ENCODE results near the gene SMYD3. TPM values are rescaled to one million over a fixed set of nuclear protein-coding genes. Genes with fewer than 3 reads are reported as not detected.

The SMYD3 gene
- total RNA-seq, 1 experiment from 2014 or later, result 29.6 TPM

DNA sequence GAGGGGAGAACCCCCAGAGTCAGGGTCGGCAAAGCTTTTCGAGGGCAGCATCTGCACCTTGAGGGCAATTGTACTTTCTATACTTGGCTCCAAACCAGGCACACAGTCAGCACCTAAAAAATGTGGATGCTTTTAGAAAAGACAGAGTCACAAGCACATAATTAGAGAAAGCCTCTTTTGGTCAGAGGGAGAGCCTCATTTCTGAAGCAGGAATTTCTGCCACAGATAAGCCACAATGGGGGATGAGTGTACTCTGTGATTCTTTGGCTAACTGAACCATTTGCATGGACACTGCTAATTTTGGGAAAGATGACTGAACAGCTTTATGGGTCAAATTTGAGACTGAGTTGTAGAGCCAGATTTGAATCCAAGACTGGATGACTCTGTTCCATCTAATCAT, 716.6 kb downstream of the SMYD3 start:
- Histone ChIP-seq H3K4me2 (no peak overlapping the region), H4K20me1 (ENCODE audit: insufficient read depth) (no peaks in the 10 kb centered on the region), H3K4me3 (no peak overlapping the region), H3K27me3 (ENCODE audit: insufficient read depth, low read depth) (no peaks in the 10 kb centered on the region), H3K27ac (no peak overlapping the region), H3K9me3 (ENCODE audit: insufficient read depth, low read depth) (no peaks in the 10 kb centered on the region), H3K36me3 (ENCODE audit: low read depth) (no peaks in the 10 kb centered on the region), H3F3A (ENCODE audit: insufficient read depth, low read depth) (no peaks in the 10 kb centered on the region), H3K9me2 (ENCODE audit: insufficient read depth) (no peaks in the 10 kb centered on the region), H3K79me2 (ENCODE audit: low read depth) (no peaks in the 10 kb centered on the region), H3K4me1 (replicated peaks; ENCODE audit: insufficient read depth) (no peaks in the 10 kb centered on the region), H2AFZ (no peak overlapping the region)
- DNase-seq, result no peak
- CTCF ChIA-PET, result no interaction called here
- intact Hi-C loops (cut with micrococcal nuclease; ENCODE audit: unreplicated experiment), result no loop called here
- no TSS peak for BruUV-seq (replicated peaks)
- POLR2A ChIA-PET (ENCODE audit: unreplicated experiment), result no interaction called here
- TF ChIP-seq CTCF (conservative IDR thresholded peaks at IDR 0.05) (no peak), EZH2 (IDR thresholded peaks at IDR 0.05; ENCODE audit: low read depth) (no peak)

DNA sequence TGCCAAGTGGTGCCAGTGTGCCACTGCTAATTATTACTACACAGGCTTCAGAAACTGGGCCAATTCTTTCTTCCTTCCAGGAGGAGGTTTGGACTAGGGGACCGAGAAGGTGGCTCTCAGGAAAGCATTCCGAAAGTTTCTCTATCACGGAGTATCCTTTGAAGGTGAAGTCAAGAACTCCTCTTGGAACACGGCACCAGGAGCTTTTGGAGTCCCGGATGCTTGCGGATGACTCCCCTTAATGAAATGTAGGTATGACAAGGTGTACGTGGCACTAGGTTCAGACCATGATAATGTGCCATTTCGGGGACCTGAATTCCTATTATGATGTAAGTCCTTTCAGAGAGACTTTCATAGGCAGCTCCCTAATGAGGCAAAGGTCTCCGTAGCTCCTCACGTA, 718.2 kb downstream of the SMYD3 start:
- no TSS peak for BruUV-seq (replicated peaks)
- ChIA-PET POLR2A (ENCODE audit: unreplicated experiment) (no interaction called here), CTCF (no interaction called here)
- intact Hi-C loops (cut with micrococcal nuclease; ENCODE audit: unreplicated experiment), result no loop called here
- Histone ChIP-seq H3K27me3 (ENCODE audit: insufficient read depth, low read depth) (no peaks in the 10 kb centered on the region), H3K36me3 (ENCODE audit: low read depth) (no peaks in the 10 kb centered on the region), H3K9me2 (ENCODE audit: insufficient read depth) (no peaks in the 10 kb centered on the region), H3K4me3 (no peak overlapping the region), H3K4me1 (replicated peaks; ENCODE audit: insufficient read depth) (no peaks in the 10 kb centered on the region), H3K9me3 (ENCODE audit: insufficient read depth, low read depth) (no peaks in the 10 kb centered on the region), H2AFZ (no peak overlapping the region), H3F3A (ENCODE audit: insufficient read depth, low read depth) (no peaks in the 10 kb centered on the region), H3K79me2 (ENCODE audit: low read depth) (no peaks in the 10 kb centered on the region), H4K20me1 (ENCODE audit: insufficient read depth) (no peaks in the 10 kb centered on the region), H3K4me2 (no peak overlapping the region), H3K27ac (no peak overlapping the region; the same call in 1 of the 2 replicates)
- TF ChIP-seq CTCF (conservative IDR thresholded peaks at IDR 0.05) (no peak), EZH2 (IDR thresholded peaks at IDR 0.05; ENCODE audit: low read depth) (no peak)
- DNase-seq, result no peak

- no peak overlapping the region for H2AFZ ChIP-seq
- no peaks in the 10 kb centered on the region for H3K36me3 ChIP-seq (ENCODE audit: low read depth)
- no peaks in the 10 kb centered on the region for H3K79me2 ChIP-seq (ENCODE audit: low read depth)
- no peak overlapping the region for H3K4me2 ChIP-seq
- H3K9me2 ChIP-seq (ENCODE audit: insufficient read depth), result no peaks in the 10 kb centered on the region
- no peaks in the 10 kb centered on the region for H3F3A ChIP-seq (ENCODE audit: insufficient read depth, low read depth)
- H3K9me3 ChIP-seq (ENCODE audit: insufficient read depth, low read depth), result no peaks in the 10 kb centered on the region
- no peaks in the 10 kb centered on the region for H3K27me3 ChIP-seq (ENCODE audit: insufficient read depth, low read depth)
- intact Hi-C loops (cut with micrococcal nuclease; ENCODE audit: unreplicated experiment), result no loop called here
- ChIA-PET CTCF (no interaction called here), POLR2A (ENCODE audit: unreplicated experiment) (no interaction called here)
- H3K4me3 ChIP-seq, result no peak overlapping the region
- no TSS peak for BruUV-seq (replicated peaks)
- TF ChIP-seq CTCF (conservative IDR thresholded peaks at IDR 0.05) (no peak), EZH2 (IDR thresholded peaks at IDR 0.05; ENCODE audit: low read depth) (no peak)
- DNase-seq, result no peak
- no peaks in the 10 kb centered on the region for H3K4me1 ChIP-seq (replicated peaks; ENCODE audit: insufficient read depth)
- H3K27ac ChIP-seq, result no peak overlapping the region; the same call in 1 of the 2 replicates
- H4K20me1 ChIP-seq (ENCODE audit: insufficient read depth), result no peaks in the 10 kb centered on the region
Measured at GRCh38 chr1:245788269-245788668, 718.8 kb downstream of the SMYD3 start.
